Smooth muscle cell of the brain vasculature (primary cell): ENCODE data around the gene PAK2.
"Not testable (repeated sequence)": the region's sequence is repeated elsewhere in the genome, so short reads cannot be mapped to it uniquely, and the experiment has no call there.

Source experiments
- DNase-seq: peaks from one replicate; pipeline ENCODE4 v3.0.0-alpha.2; 2012; ENCODE audit warnings: low read depth, low spot score

PAK2 gene

GRCh38 chr3:196782511-196782910 is 42.9 kb downstream of the PAK2 start:
- DNase-seq, result no peak

- DNase-seq, result no peak
These were observed 48.9 kb downstream of the PAK2 start for GRCh38 chr3:196788528-196788927.

GRCh38 chr3:196789885-196790359 is 50.3 kb downstream of the PAK2 start:
- no peak for DNase-seq

- no peak for DNase-seq
These were observed 51.0 kb downstream of the PAK2 start for GRCh38 chr3:196790636-196791035.

- DNase-seq, result no peak
These were observed 53.1 kb downstream of the PAK2 start for GRCh38 chr3:196792771-196793170.

- no peak for DNase-seq
These were observed 53.6 kb downstream of the PAK2 start for GRCh38 chr3:196793246-196793645.

GRCh38 chr3:196794467-196794866 is 54.8 kb downstream of the PAK2 start:
- no peak for DNase-seq

GRCh38 chr3:196796317-196796716 is 56.7 kb downstream of the PAK2 start:
- DNase-seq, result no peak

GRCh38 chr3:196800742-196801434 is 61.2 kb downstream of the PAK2 start:
- no peak for DNase-seq

GRCh38 chr3:196803891-196804468 is 64.3 kb downstream of the PAK2 start:
- no peak for DNase-seq

- no peak for DNase-seq
These were observed 65.1 kb downstream of the PAK2 start for GRCh38 chr3:196804773-196805172.

- no peak for DNase-seq
These were observed 71.4 kb downstream of the PAK2 start for GRCh38 chr3:196810963-196811581.

GRCh38 chr3:196812853-196813252 is 73.2 kb downstream of the PAK2 start:
- DNase-seq, result no peak

- DNase-seq, result no peak
These were observed 74.2 kb downstream of the PAK2 start for GRCh38 chr3:196813903-196814302.

GRCh38 chr3:196821806-196822355 is 82.2 kb downstream of the PAK2 start:
- no peak for DNase-seq

- DNase-seq, result not testable (repeated sequence)
These were observed 90.0 kb downstream of the PAK2 start for GRCh38 chr3:196829651-196830050.

- DNase-seq, result no peak
These were observed 95.4 kb downstream of the PAK2 start for GRCh38 chr3:196835086-196835485.

- not testable (repeated sequence) for DNase-seq
These were observed 97.0 kb downstream of the PAK2 start for GRCh38 chr3:196836626-196837025.

- no peak for DNase-seq
These were observed 98.3 kb downstream of the PAK2 start for GRCh38 chr3:196837819-196838420.

GRCh38 chr3:196839351-196839750 is 99.7 kb downstream of the PAK2 start:
- DNase-seq, result not testable (repeated sequence)

GRCh38 chr3:196842567-196843434 is 103.1 kb downstream of the PAK2 start:
- DNase-seq, result no peak
